RWPE1 (cell line): ENCODE results near the gene SLC6A17.

Source experiments
- CTCF ChIA-PET: fragments of 350-600 bp; sonication (Branson Sonifier 250); formaldehyde crosslinking; extraction: SDS; loops from one replicate; lab custom pipeline; 2021; lab: Yijun Ruan, JAX
- POLR2A ChIA-PET: fragments of 400-600 bp; formaldehyde crosslinking; extraction: SDS; loops from one replicate; lab custom pipeline; 2020; ENCODE audit warnings: antibody characterized with exemption; ENCODE audit not compliant: low non-redundant PET; lab: Yijun Ruan, JAX
- DNase-seq: peaks from one replicate; pipeline ENCODE4 v3.0.0; 2012; ENCODE audit warnings: low spot score
- H3K27ac ChIP-seq: fragments of 450-650 bp; 2 replicates; pipeline ENCODE4 v1.5.1; 2017
- TF ChIP-seq, protein P1 (sequence below): fragments of 450-650 bp; conservative IDR thresholded peaks from 2 replicates; pipeline ENCODE4 v1.5.1; 2017; ENCODE audit warnings: low read depth, mild to moderate bottlenecking

Gene SLC6A17

DNA sequence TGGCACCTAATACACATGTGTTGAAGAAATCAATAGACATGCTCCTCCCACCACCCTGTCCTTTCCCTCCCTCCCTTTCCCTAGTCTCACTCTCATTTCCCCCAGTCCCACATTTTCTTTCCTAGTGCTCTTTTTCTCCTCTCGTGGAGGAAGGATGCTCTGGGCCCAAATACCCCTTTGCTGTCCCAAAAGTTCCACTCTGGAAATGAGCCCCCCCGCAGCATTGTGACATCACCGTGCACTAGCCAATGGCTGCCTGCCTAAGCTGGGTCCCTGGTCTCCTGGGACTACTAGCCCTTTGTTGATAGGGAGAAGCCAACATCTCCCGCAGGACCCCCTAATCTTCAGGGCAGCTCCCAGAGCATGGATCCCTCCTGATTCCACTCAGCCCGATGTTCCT lies 38.2 kb upstream of the SLC6A17 start, which contains the start of gene UBL4B:
Gene UBL4B, plus strand, starts transcription at position 301 of the 400 bp plus-strand sequence. Its CDS starts 92 bp downstream, at position 393.
- CTCF ChIA-PET: no interaction called here
- TF ChIP-seq, protein P1, sequence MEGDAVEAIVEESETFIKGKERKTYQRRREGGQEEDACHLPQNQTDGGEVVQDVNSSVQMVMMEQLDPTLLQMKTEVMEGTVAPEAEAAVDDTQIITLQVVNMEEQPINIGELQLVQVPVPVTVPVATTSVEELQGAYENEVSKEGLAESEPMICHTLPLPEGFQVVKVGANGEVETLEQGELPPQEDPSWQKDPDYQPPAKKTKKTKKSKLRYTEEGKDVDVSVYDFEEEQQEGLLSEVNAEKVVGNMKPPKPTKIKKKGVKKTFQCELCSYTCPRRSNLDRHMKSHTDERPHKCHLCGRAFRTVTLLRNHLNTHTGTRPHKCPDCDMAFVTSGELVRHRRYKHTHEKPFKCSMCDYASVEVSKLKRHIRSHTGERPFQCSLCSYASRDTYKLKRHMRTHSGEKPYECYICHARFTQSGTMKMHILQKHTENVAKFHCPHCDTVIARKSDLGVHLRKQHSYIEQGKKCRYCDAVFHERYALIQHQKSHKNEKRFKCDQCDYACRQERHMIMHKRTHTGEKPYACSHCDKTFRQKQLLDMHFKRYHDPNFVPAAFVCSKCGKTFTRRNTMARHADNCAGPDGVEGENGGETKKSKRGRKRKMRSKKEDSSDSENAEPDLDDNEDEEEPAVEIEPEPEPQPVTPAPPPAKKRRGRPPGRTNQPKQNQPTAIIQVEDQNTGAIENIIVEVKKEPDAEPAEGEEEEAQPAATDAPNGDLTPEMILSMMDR: no peak
- POLR2A ChIA-PET: no interaction called here
- H3K27ac ChIP-seq: no peak within 1 kb of the TSS
- DNase-seq: no peak

DNA sequence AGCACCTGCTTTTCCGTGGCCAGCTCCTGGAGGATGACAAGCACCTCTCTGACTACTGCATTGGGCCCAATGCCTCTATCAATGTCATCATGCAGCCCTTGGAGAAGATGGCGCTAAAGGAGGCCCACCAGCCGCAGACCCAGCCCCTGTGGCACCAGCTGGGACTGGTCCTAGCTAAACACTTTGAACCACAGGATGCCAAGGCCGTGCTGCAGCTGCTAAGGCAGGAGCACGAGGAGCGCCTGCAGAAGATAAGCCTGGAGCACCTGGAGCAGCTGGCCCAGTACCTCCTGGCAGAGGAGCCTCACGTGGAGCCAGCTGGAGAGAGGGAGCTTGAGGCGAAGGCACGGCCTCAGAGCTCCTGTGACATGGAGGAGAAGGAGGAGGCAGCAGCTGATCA lies 37.6 kb upstream of the SLC6A17 start:
- CTCF ChIA-PET: interaction anchor here (0.5 to 1.3 kb wide), 4 partner anchors 9 to 429 kb away, joined by 3 to 4 read pairs (median 4); no protein-coding TSS in a partner anchor
- POLR2A ChIA-PET: no interaction called here
- DNase-seq: no peak
- H3K27ac ChIP-seq: no peak overlapping the region
- TF ChIP-seq, protein P1: no peak

DNA sequence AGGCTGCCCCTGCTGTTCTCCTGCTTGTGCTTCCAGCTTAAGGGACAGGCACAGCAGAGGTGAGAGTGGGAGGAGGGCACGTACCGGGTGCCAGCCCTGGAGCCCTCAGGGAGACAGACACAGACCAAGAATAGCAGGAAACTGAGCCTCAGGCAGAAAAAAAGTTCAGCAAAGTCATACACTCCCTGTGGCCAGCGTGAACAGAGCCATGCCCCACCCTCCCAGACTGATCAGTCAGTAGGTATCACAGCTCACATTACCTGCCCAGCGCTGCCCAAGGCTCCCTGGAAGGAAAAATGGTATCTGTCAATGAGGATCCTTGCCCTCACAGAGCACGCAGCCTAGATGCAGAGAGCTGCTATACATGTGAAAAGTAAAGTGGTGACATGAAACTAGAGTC lies 36.7 kb upstream of the SLC6A17 start:
- H3K27ac ChIP-seq: no peak overlapping the region
- no peak for DNase-seq
- CTCF ChIA-PET: interaction anchor here (0.5 to 1.3 kb wide), 3 partner anchors 10 to 341 kb away, joined by 3 to 4 read pairs (median 4); no protein-coding TSS in a partner anchor
- POLR2A ChIA-PET: no interaction called here
- TF ChIP-seq, protein P1: no peak

DNA sequence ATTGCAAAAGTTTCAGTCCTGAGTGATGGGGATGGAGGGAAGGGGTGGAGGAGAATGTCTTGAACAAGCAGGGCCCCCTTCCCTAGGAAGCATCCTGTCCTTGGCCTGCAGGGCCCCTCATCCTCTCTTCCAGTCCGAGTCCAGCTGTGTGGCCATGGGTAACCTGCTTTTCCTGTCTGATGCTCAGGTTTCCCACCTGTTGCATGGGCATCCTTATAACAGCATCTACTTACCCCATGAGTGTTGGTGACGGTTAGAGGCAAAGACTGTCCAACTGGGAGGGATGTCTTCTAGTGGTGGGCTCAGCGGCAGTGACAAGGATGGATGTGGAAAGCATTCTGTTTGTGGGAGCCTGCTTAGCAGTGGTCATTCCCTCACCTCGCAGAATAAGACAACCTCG lies 36.1 kb upstream of the SLC6A17 start:
- POLR2A ChIA-PET: no interaction called here
- TF ChIP-seq, protein P1: no peak
- no peak for DNase-seq
- H3K27ac ChIP-seq: no peak overlapping the region
- CTCF ChIA-PET: interaction anchor here (0.6 kb wide), 1 partner anchor 8 kb away, joined by 3 read pairs; no protein-coding TSS in a partner anchor

DNA sequence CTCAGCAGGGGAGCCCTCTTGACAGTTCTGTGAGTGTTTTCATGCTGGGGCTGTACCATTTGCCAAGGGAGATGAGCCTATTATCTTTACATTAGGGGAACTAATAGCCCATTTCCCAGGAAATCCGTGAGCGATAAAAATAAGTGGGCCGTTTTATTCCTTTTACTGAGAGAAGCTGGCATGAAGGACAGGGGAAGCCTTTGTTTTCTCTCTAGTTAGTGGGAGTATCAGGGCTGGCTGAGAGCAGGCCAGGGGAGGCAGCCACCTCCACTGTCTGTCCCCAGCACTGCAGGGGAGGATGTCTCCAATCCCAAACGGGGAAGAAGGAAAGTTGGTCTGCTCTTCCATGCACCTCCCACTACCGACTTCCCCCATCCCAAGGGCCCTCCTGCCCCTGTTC lies 35.5 kb upstream of the SLC6A17 start:
- CTCF ChIA-PET: interaction anchor here (0.6 kb wide), 2 partner anchors 9 to 11 kb away, joined by 3 read pairs; no protein-coding TSS in a partner anchor
- POLR2A ChIA-PET: no interaction called here

DNA sequence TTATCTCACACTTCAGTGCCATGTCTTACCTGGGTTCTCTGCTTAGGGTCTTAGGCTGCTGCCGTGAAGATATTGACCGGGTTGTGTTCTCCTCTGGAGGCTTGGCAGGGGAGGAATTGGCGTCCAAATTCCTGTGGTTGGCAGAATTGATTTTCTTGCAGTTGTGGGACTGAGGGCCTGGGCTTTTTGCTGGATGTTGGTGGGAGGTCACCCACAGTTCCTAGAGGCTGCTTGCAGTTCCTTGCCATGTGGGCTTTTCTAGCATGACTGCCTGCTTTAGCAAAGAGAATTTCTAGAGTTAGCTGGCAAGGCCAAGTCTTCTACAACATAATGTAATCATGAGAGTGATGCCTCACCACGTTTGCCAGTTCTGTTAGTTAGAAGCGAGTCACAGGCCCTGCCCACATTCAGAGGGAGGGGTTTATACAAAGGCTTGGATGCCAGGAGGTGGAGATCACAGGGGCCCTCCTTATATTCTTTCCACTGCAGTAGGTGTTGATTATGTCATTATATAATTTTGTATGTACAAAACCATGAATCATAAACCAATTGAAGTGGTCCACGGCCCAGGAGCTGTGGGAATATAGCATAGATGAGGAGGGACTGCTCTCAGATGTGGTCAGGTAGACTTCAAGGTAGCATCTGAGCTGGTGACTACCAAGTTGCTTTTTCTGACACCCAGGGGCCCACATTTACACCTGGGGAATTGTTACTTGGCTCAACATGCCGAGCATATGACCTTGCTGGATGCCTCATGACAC lies 31.5 kb upstream of the SLC6A17 start:
- no peak for DNase-seq
- no peak overlapping the region for H3K27ac ChIP-seq
- POLR2A ChIA-PET: no interaction called here
- TF ChIP-seq, protein P1: no peak
- CTCF ChIA-PET: no interaction called here

More for the DNA sequence above, 35.5 kb upstream of the SLC6A17 start:
- H3K27ac ChIP-seq: no peak overlapping the region
- TF ChIP-seq, protein P1: no peak
- no peak for DNase-seq
